NCI-H524 treated with DMSO at 0.1 percent for 48 hours (cell line): ENCODE results near the gene SDCCAG8.

Experiments used
- DNase-seq: peaks from one replicate; lab custom pipeline; 2025; lab: John Stamatoyannopoulos, UW

The SDCCAG8 gene

GRCh38 chr1:243547891-243548290, 292.1 kb downstream of the SDCCAG8 start:
- DNase-seq: no peak

GRCh38 chr1:243548516-243548915, 292.7 kb downstream of the SDCCAG8 start:
- no peak for DNase-seq

GRCh38 chr1:243549108-243549507, 293.3 kb downstream of the SDCCAG8 start:
- DNase-seq: no peak
